D341Med (cell line): ENCODE results near the gene GFOD1.
"Not testable (repeated sequence)": the region's sequence is repeated elsewhere in the genome, so short reads cannot be mapped to it uniquely, and the experiment has no call there.

Experiments used
- DNase-seq: peaks from one replicate; pipeline ENCODE4 v3.0.0; 2012; ENCODE audit warnings: low spot score

GFOD1 gene

GRCh38 chr6:13441778-13442177 is 45.6 kb downstream of the GFOD1 start:
- no peak for DNase-seq

GRCh38 chr6:13439644-13440043 is 47.8 kb downstream of the GFOD1 start:
- DNase-seq: no peak

GRCh38 chr6:13438126-13438525 is 49.3 kb downstream of the GFOD1 start:
- no peak for DNase-seq

GRCh38 chr6:13437218-13437996 is 50.0 kb downstream of the GFOD1 start:
- DNase-seq: no peak

GRCh38 chr6:13436399-13437217 is 50.8 kb downstream of the GFOD1 start:
- DNase-seq: no peak

GRCh38 chr6:13435477-13436246 is 51.7 kb downstream of the GFOD1 start:
- DNase-seq: no peak

GRCh38 chr6:13434777-13435176 is 52.6 kb downstream of the GFOD1 start:
- no peak for DNase-seq

- DNase-seq: not testable (repeated sequence)
These were observed 53.1 kb downstream of the GFOD1 start for GRCh38 chr6:13434135-13434775.

- no peak for DNase-seq
These were observed 53.7 kb downstream of the GFOD1 start for GRCh38 chr6:13433709-13434121.

- no peak for DNase-seq
These were observed 54.7 kb downstream of the GFOD1 start for GRCh38 chr6:13432526-13433184.

- DNase-seq: no peak
These were observed 55.4 kb downstream of the GFOD1 start for GRCh38 chr6:13431861-13432465.

- DNase-seq: no peak
These were observed 56.2 kb downstream of the GFOD1 start for GRCh38 chr6:13431059-13431656.

- DNase-seq: no peak
These were observed 58.0 kb downstream of the GFOD1 start for GRCh38 chr6:13429406-13429753.

- DNase-seq: no peak
These were observed 58.6 kb downstream of the GFOD1 start for GRCh38 chr6:13428583-13429405.

GRCh38 chr6:13427801-13428582 is 59.4 kb downstream of the GFOD1 start:
- no peak for DNase-seq

GRCh38 chr6:13427316-13427715 is 60.1 kb downstream of the GFOD1 start:
- DNase-seq: no peak

- DNase-seq: peak; percentile 23
These were observed 61.2 kb downstream of the GFOD1 start for GRCh38 chr6:13425943-13426931.
